ENCODE measurements around the gene SPRY2. TPM values are rescaled to one million over a fixed set of nuclear protein-coding genes. Genes with fewer than 3 reads are reported as not detected.

The SPRY2 gene
- total RNA-seq, 1 experiment from 2014 or later: 7.2 TPM

DNA sequence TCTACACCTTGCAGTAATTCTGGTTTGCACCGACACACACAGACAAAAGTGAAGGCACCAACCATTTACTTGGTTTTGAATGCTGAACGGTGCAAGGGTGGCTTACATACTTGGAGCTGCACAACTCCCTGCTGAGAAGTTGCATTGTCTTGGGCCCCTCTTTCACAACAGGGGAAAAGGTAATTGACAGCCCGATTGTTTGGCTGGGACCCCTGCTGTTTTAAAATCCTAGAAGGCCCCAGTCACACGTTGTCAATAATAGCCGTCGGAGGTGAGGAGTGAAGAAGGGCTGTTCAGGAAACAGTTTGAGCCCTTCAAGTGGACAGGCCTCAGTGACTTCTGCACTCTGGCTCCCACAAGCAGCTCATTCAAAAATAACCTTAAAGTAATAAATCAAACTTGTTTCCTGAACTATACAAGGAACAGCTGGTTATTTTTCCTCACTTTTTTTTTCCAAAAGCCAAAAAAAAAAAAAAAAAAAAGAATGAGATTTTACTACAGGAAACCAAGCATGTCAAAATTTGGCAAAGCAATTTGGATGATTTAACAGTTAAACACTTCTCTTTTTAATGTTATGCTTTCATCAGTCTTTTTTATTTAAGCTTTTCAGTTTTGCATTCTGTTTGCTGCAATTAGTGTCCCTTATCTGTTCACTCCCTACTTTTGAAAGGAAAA lies 19.0 kb upstream of the SPRY2 start:
- H3K79me2 ChIP-seq (ENCODE audit: insufficient read depth, low read length): no peaks in the 10 kb centered on the region
- ChIA-PET CTCF (no interaction called here), RAD21 (ENCODE audit: low non-redundant PET in 1 of 2, low total read pairs in 2 of 2, uncharacterized antibody in 2 of 2, unreplicated experiment in 2 of 2) (interaction anchor here in 1 of 2 experiments (0.7 kb wide), 1 partner anchor 735 kb away, joined by 4 read pairs; no protein-coding TSS in a partner anchor), POLR2A (no interaction called here)
- no peaks in the 10 kb centered on the region for H3K27me3 ChIP-seq (ENCODE audit: insufficient read depth, low read length)
- DNase-seq (ENCODE audit: low read depth, low spot score) (no peak), ATAC-seq (no peak)
- H3K4me2 ChIP-seq (ENCODE audit: low read length): no peak overlapping the region
- no peaks in the 10 kb centered on the region; a peak in 1 of 4 replicates for H3K4me1 ChIP-seq (ENCODE audit: control insufficient read depth in 1 of 2, insufficient read depth in 2 of 2, low read length in 2 of 2)
- H3K9me2 ChIP-seq (ENCODE audit: insufficient read depth): no peaks in the 10 kb centered on the region
- no peak overlapping the region for H3K4me3 ChIP-seq (replicated peaks in 1 of 2; ENCODE audit: low read depth in 1 of 2, low read length in 2 of 2)
- H3K27ac ChIP-seq (ENCODE audit: low read depth, low read length): no peak overlapping the region
- intact Hi-C loops (cut with micrococcal nuclease): loop anchor here (5.0 kb wide), 1 partner anchor 683 kb away; no protein-coding TSS in a partner anchor
- TF ChIP-seq, protein P1, sequence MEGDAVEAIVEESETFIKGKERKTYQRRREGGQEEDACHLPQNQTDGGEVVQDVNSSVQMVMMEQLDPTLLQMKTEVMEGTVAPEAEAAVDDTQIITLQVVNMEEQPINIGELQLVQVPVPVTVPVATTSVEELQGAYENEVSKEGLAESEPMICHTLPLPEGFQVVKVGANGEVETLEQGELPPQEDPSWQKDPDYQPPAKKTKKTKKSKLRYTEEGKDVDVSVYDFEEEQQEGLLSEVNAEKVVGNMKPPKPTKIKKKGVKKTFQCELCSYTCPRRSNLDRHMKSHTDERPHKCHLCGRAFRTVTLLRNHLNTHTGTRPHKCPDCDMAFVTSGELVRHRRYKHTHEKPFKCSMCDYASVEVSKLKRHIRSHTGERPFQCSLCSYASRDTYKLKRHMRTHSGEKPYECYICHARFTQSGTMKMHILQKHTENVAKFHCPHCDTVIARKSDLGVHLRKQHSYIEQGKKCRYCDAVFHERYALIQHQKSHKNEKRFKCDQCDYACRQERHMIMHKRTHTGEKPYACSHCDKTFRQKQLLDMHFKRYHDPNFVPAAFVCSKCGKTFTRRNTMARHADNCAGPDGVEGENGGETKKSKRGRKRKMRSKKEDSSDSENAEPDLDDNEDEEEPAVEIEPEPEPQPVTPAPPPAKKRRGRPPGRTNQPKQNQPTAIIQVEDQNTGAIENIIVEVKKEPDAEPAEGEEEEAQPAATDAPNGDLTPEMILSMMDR (IDR thresholded peaks at IDR 0.05 in 2 of 3, conservative IDR thresholded peaks at IDR 0.05 in 1 of 3; ENCODE audit: borderline replicate concordance in 1 of 3, insufficient read depth in 1 of 3, low read depth in 2 of 3, low read length in 2 of 3): no peak
- TF ChIP-seq RAD21 (IDR thresholded peaks at IDR 0.05; ENCODE audit: low read depth): no peak
- TF ChIP-seq, protein P2, sequence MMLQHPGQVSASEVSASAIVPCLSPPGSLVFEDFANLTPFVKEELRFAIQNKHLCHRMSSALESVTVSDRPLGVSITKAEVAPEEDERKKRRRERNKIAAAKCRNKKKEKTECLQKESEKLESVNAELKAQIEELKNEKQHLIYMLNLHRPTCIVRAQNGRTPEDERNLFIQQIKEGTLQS (IDR thresholded peaks at IDR 0.05): no peak
- no peak for TF ChIP-seq ELF1 (IDR thresholded peaks at IDR 0.05; ENCODE audit: borderline replicate concordance, low read depth)
- TF ChIP-seq YY1 (IDR thresholded peaks at IDR 0.05; ENCODE audit: extremely low read depth, insufficient replicate concordance, low read depth, low read length): no peak
- no peak for TF ChIP-seq ZNF274 (IDR thresholded peaks at IDR 0.05; ENCODE audit: low read depth, low read length)
- TF ChIP-seq TCF7L2 (IDR thresholded peaks at IDR 0.05; ENCODE audit: borderline replicate concordance, extremely low read depth, insufficient read depth, insufficient read length): no peak
- TF ChIP-seq CBX3 (IDR thresholded peaks at IDR 0.05; ENCODE audit: low read depth): no peak
- H3K9ac ChIP-seq (ENCODE audit: low read length): no peak overlapping the region
- no peak overlapping the region for H2AFZ ChIP-seq (ENCODE audit: low read depth, low read length, poor library complexity, severe bottlenecking)
- BruUV-seq (replicated peaks): no TSS peak
- no peaks in the 10 kb centered on the region for H3K36me3 ChIP-seq (ENCODE audit: control insufficient read depth in 1 of 2, insufficient read depth in 2 of 2, low read length in 2 of 2)
- no peaks in the 10 kb centered on the region for H4K20me1 ChIP-seq (ENCODE audit: insufficient read depth)
- H3K9me3 ChIP-seq (ENCODE audit: control insufficient read depth in 1 of 2, insufficient read depth in 1 of 2, low read depth in 1 of 2, low read length in 2 of 2): no peaks in the 10 kb centered on the region

Measured in HCT116 (cell line).